Neuron (in vitro differentiated cells): ENCODE measurements around the gene BABAM2.
"Not testable (repeated sequence)": the region's sequence is repeated elsewhere in the genome, so short reads cannot be mapped to it uniquely, and the experiment has no call there.

Source experiments
- H2AFZ ChIP-seq: one replicate; pipeline ENCODE4 v1.6.1; 2013; ENCODE audit warnings: low read depth, mild to moderate bottlenecking, inconsistent platforms, low read length, moderate library complexity
- H3K27me3 ChIP-seq: one replicate; pipeline ENCODE4 v1.6.1; 2013; ENCODE audit warnings: low read length; ENCODE audit not compliant: insufficient read depth
- H3K36me3 ChIP-seq: one replicate; pipeline ENCODE4 v1.6.1; 2013; ENCODE audit warnings: low read length; ENCODE audit not compliant: insufficient read depth
- H3K4me1 ChIP-seq: one replicate; pipeline ENCODE4 v1.6.1; 2013; ENCODE audit warnings: low read length; ENCODE audit not compliant: insufficient read depth
- H3K4me3 ChIP-seq: 2 replicates; pipeline ENCODE4 v1.5.1; 2013; ENCODE audit warnings: mild to moderate bottlenecking, low read length, moderate library complexity
- H3K9me3 ChIP-seq: one replicate; pipeline ENCODE4 v1.6.1; 2013; ENCODE audit warnings: low read length

The BABAM2 gene

GRCh38 chr2:28325173-28325566, 434.6 kb downstream of the BABAM2 start:
- H3K27me3 ChIP-seq, result no peaks in the 10 kb centered on the region
- no peaks in the 10 kb centered on the region for H3K9me3 ChIP-seq
- no peaks in the 10 kb centered on the region for H3K36me3 ChIP-seq
- H2AFZ ChIP-seq, result no peak overlapping the region
- H3K4me1 ChIP-seq, result peaks cover 23% of the 10 kb centered on the region
- no peak overlapping the region for H3K4me3 ChIP-seq

- no peak overlapping the region for H2AFZ ChIP-seq
Observed at GRCh38 chr2:28325567-28326468, 435.3 kb downstream of the BABAM2 start.

GRCh38 chr2:28326469-28326805, 435.9 kb downstream of the BABAM2 start:
- H3K9me3 ChIP-seq, result no peaks in the 10 kb centered on the region
- H3K27me3 ChIP-seq, result no peaks in the 10 kb centered on the region
- H3K4me1 ChIP-seq, result peaks cover 17% of the 10 kb centered on the region
- H2AFZ ChIP-seq, result no peak overlapping the region
- H3K36me3 ChIP-seq, result no peaks in the 10 kb centered on the region
- no peak overlapping the region for H3K4me3 ChIP-seq

More at GRCh38 chr2:28325567-28326468, 435.3 kb downstream of the BABAM2 start:
- H3K36me3 ChIP-seq, result no peaks in the 10 kb centered on the region
- no peak overlapping the region for H3K4me3 ChIP-seq
- H3K27me3 ChIP-seq, result no peaks in the 10 kb centered on the region
- H3K4me1 ChIP-seq, result peaks cover 23% of the 10 kb centered on the region
- no peaks in the 10 kb centered on the region for H3K9me3 ChIP-seq

- H2AFZ ChIP-seq, result no peak overlapping the region
- no peaks in the 10 kb centered on the region for H3K9me3 ChIP-seq
- H3K36me3 ChIP-seq, result no peaks in the 10 kb centered on the region
- peaks cover 12% of the 10 kb centered on the region for H3K4me1 ChIP-seq
- H3K27me3 ChIP-seq, result no peaks in the 10 kb centered on the region
- no peak overlapping the region for H3K4me3 ChIP-seq
Observed at GRCh38 chr2:28326881-28327505, 436.5 kb downstream of the BABAM2 start.

GRCh38 chr2:28327581-28327955, 437.0 kb downstream of the BABAM2 start:
- H2AFZ ChIP-seq, result no peak overlapping the region
- no peaks in the 10 kb centered on the region for H3K36me3 ChIP-seq
- no peaks in the 10 kb centered on the region for H3K9me3 ChIP-seq
- H3K4me3 ChIP-seq, result no peak overlapping the region
- H3K27me3 ChIP-seq, result no peaks in the 10 kb centered on the region
- H3K4me1 ChIP-seq, result peaks cover 6% of the 10 kb centered on the region

- Histone ChIP-seq H3K27me3 (no peaks in the 10 kb centered on the region), H3K36me3 (no peaks in the 10 kb centered on the region), H3K4me3 (no peak overlapping the region), H3K9me3 (no peaks in the 10 kb centered on the region), H3K4me1 (no peaks in the 10 kb centered on the region), H2AFZ (no peak overlapping the region)
Observed at GRCh38 chr2:28327956-28328922, 437.7 kb downstream of the BABAM2 start.

GRCh38 chr2:28329184-28329583, 438.7 kb downstream of the BABAM2 start:
- Histone ChIP-seq H3K27me3 (no peaks in the 10 kb centered on the region), H3K4me3 (no peak overlapping the region), H3K36me3 (no peaks in the 10 kb centered on the region), H3K9me3 (no peaks in the 10 kb centered on the region), H2AFZ (no peak overlapping the region), H3K4me1 (no peaks in the 10 kb centered on the region)

GRCh38 chr2:28330722-28331121, 440.2 kb downstream of the BABAM2 start:
- H3K4me3 ChIP-seq, H3K36me3 ChIP-seq, H3K27me3 ChIP-seq, H2AFZ ChIP-seq, H3K9me3 ChIP-seq, H3K4me1 ChIP-seq: not testable (repeated sequence)

- H3K27me3 ChIP-seq, H3K4me1 ChIP-seq, H3K4me3 ChIP-seq, H2AFZ ChIP-seq, H3K9me3 ChIP-seq, H3K36me3 ChIP-seq: not testable (repeated sequence)
Observed at GRCh38 chr2:28331797-28332196, 441.3 kb downstream of the BABAM2 start.

GRCh38 chr2:28332696-28333095, 442.2 kb downstream of the BABAM2 start:
- Histone ChIP-seq H3K36me3 (no peaks in the 10 kb centered on the region), H2AFZ (no peak overlapping the region), H3K27me3 (no peaks in the 10 kb centered on the region), H3K4me3 (no peak overlapping the region), H3K9me3 (no peaks in the 10 kb centered on the region), H3K4me1 (peaks cover 1% of the 10 kb centered on the region)

- Histone ChIP-seq H3K36me3 (no peaks in the 10 kb centered on the region), H2AFZ (no peak overlapping the region), H3K27me3 (no peaks in the 10 kb centered on the region), H3K4me3 (no peak overlapping the region), H3K9me3 (no peaks in the 10 kb centered on the region), H3K4me1 (peaks cover 13% of the 10 kb centered on the region)
Observed at GRCh38 chr2:28333606-28334526, 443.3 kb downstream of the BABAM2 start.

- Histone ChIP-seq H3K27me3 (no peaks in the 10 kb centered on the region), H3K4me1 (peaks cover 19% of the 10 kb centered on the region)
Observed at GRCh38 chr2:28334527-28334894, 444.0 kb downstream of the BABAM2 start.

More at GRCh38 chr2:28334527-28334894, 444.0 kb downstream of the BABAM2 start:
- Histone ChIP-seq H3K9me3 (peaks cover 1% of the 10 kb centered on the region), H3K36me3 (no peaks in the 10 kb centered on the region), H2AFZ (no peak overlapping the region), H3K4me3 (no peak overlapping the region)
